ENCODE measurements around the gene PNPLA7. TPM values are rescaled to one million over a fixed set of nuclear protein-coding genes. Genes with fewer than 3 reads are reported as not detected.

Gene PNPLA7
- total RNA-seq, 1 experiment from 2014 or later, result 3.9 TPM

DNA sequence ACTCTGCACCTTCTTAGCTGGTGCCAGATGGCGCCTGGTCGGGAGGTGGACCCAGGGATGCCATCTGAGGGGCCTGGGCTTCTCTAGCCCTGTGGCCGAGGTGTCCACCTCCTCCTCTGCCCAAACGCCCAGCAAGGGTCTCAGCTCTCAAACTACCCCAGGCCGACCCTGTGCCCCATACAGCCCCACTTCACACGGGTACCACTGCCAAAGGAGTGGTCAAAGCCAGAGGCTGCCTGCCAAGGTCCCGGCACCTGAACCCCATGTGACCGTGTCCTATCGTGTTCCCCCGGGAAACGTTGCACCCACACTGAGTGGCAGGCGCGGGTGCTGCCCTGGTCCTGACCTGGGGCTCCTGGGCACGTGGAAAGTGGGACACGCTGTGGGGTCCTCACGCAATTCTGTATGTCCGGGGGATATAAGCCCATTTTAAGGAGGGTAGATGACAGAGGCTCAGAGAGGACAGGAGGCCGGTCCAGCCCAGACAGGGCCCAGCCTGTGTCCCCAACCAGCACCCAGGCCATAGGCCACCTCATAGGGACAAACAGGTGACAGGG is 111.0 kb downstream of the PNPLA7 start:
- DNase-seq (ENCODE audit: low read depth, low spot score), result no peak
- BruUV-seq (replicated peaks), result no TSS peak
- ATAC-seq, result no peak
- TF ChIP-seq POLR2AphosphoS5 (IDR thresholded peaks at IDR 0.05; ENCODE audit: low read depth, low read length) (no peak), SIN3A (IDR thresholded peaks at IDR 0.05; ENCODE audit: borderline replicate concordance, insufficient read depth, low read depth, low read length) (no peak), CTCF (IDR thresholded peaks at IDR 0.05) (no peak), TCF7L2 (IDR thresholded peaks at IDR 0.05; ENCODE audit: low read depth, low read length) (no peak)
- TF ChIP-seq, protein P1, sequence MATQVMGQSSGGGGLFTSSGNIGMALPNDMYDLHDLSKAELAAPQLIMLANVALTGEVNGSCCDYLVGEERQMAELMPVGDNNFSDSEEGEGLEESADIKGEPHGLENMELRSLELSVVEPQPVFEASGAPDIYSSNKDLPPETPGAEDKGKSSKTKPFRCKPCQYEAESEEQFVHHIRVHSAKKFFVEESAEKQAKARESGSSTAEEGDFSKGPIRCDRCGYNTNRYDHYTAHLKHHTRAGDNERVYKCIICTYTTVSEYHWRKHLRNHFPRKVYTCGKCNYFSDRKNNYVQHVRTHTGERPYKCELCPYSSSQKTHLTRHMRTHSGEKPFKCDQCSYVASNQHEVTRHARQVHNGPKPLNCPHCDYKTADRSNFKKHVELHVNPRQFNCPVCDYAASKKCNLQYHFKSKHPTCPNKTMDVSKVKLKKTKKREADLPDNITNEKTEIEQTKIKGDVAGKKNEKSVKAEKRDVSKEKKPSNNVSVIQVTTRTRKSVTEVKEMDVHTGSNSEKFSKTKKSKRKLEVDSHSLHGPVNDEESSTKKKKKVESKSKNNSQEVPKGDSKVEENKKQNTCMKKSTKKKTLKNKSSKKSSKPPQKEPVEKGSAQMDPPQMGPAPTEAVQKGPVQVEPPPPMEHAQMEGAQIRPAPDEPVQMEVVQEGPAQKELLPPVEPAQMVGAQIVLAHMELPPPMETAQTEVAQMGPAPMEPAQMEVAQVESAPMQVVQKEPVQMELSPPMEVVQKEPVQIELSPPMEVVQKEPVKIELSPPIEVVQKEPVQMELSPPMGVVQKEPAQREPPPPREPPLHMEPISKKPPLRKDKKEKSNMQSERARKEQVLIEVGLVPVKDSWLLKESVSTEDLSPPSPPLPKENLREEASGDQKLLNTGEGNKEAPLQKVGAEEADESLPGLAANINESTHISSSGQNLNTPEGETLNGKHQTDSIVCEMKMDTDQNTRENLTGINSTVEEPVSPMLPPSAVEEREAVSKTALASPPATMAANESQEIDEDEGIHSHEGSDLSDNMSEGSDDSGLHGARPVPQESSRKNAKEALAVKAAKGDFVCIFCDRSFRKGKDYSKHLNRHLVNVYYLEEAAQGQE (IDR thresholded peaks at IDR 0.05; ENCODE audit: insufficient read depth in 1 of 2, low read depth in 2 of 2, low read length in 1 of 2), result no peak
- H3K4me1 ChIP-seq (ENCODE audit: control insufficient read depth, insufficient read depth, low read length), result peaks cover 6% of the 10 kb centered on the region
- H3K9me3 ChIP-seq (ENCODE audit: control insufficient read depth, insufficient read depth, low read depth, low read length), result no peaks in the 10 kb centered on the region
- H3K27me3 ChIP-seq (ENCODE audit: control insufficient read depth, insufficient read depth, low read length), result no peaks in the 10 kb centered on the region
- in situ Hi-C loops (cut with HindIII; ENCODE audit: low pct_unique_long_range_greater_than_20kb, low sequenced_read_pairs) (no loop called here), intact Hi-C loops (cut with micrococcal nuclease; ENCODE audit: unreplicated experiment) (no loop called here)
- H3K4me3 ChIP-seq (ENCODE audit: low read depth in 2 of 2, low read length in 2 of 2), result no peak overlapping the region
- no peak overlapping the region for H3K27ac ChIP-seq (ENCODE audit: low read length)
- ChIA-PET POLR2A (no interaction called here), CTCF (no interaction called here)
- H3K36me3 ChIP-seq (ENCODE audit: control insufficient read depth, insufficient read depth, low read length), result no peaks in the 10 kb centered on the region

GRCh38 chr9:137438591-137439157 is 111.5 kb downstream of the PNPLA7 start:
- in situ Hi-C loops (cut with HindIII; ENCODE audit: low pct_unique_long_range_greater_than_20kb, low sequenced_read_pairs) (no loop called here), intact Hi-C loops (cut with micrococcal nuclease; ENCODE audit: unreplicated experiment) (no loop called here)
- BruUV-seq (replicated peaks), result no TSS peak
- no peaks in the 10 kb centered on the region for H3K27me3 ChIP-seq (ENCODE audit: control insufficient read depth, insufficient read depth, low read length)
- H3K36me3 ChIP-seq (ENCODE audit: control insufficient read depth, insufficient read depth, low read length), result no peaks in the 10 kb centered on the region
- no peaks in the 10 kb centered on the region for H3K9me3 ChIP-seq (ENCODE audit: control insufficient read depth, insufficient read depth, low read depth, low read length)
- peaks cover 6% of the 10 kb centered on the region for H3K4me1 ChIP-seq (ENCODE audit: control insufficient read depth, insufficient read depth, low read length)
- H3K27ac ChIP-seq (ENCODE audit: low read length), result no peak overlapping the region
- no peak overlapping the region for H3K4me3 ChIP-seq (ENCODE audit: low read depth in 2 of 2, low read length in 2 of 2)
- DNase-seq (ENCODE audit: low read depth, low spot score), result no peak
- ChIA-PET CTCF (no interaction called here), POLR2A (no interaction called here)
- no peak for TF ChIP-seq TCF7L2 (IDR thresholded peaks at IDR 0.05; ENCODE audit: low read depth, low read length)
- TF ChIP-seq SIN3A (IDR thresholded peaks at IDR 0.05; ENCODE audit: borderline replicate concordance, insufficient read depth, low read depth, low read length), result no peak
- TF ChIP-seq POLR2AphosphoS5 (IDR thresholded peaks at IDR 0.05; ENCODE audit: low read depth, low read length), result no peak
- TF ChIP-seq, protein P1 (IDR thresholded peaks at IDR 0.05; ENCODE audit: insufficient read depth in 1 of 2, low read depth in 2 of 2, low read length in 1 of 2), result no peak
- TF ChIP-seq CTCF (IDR thresholded peaks at IDR 0.05), result no peak
- ATAC-seq, result no peak

Data from Panc1 (cell line).